ENCODE measurements around the gene ZDHHC24. TPM values are rescaled to one million over a fixed set of nuclear protein-coding genes. Genes with fewer than 3 reads are reported as not detected.

ZDHHC24 gene
- total RNA-seq, 1 donor from 2014 or later = 10.3 TPM

DNA sequence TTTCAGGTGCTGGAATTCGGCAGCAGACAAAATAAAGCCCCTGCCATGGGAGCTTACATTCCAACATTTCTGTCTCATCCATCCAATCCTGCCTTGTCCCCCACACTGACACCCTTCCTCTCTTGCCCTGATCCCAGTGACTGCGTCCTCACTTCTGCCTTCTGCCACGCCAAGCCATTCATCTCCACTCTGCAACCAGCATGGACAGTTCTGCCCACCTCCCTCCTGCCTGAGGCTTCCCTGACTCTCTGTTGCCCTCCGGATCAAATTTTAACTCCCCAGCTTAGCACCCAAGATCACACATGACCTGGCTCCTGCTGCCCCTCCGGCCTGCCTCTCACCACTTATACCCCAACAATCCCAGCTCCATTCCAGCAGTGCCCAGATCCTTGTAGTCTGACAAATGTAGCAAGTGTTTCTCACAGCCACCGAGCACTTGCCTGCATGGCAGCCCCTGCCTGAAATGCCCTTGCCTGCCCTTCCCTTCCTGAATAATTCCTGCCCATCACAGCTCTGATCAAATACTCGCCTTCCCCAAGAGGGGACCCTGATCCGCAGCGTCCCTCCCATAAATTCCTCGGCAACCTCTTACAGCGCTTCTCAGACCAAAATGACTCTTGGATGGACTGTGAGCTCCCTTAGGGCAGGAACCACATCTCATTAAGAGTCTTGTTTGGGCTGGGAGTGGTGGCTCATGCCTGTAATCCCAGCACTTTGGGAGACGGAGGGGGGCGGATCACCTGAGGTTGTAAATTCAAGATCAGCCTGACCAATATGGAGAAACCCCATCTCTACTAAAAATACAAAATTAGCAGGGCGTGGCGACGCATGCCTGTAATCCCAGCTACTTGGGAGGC is 3.2 kb upstream of the ZDHHC24 start:
- H3K9me3 Mint-ChIP-seq (ENCODE audit: unreplicated experiment) = no peaks in the 10 kb centered on the region
- no peak overlapping the region for H3K27ac Mint-ChIP-seq (ENCODE audit: unreplicated experiment)
- H3K27me3 Mint-ChIP-seq (ENCODE audit: unreplicated experiment) = peaks cover 4% of the 10 kb centered on the region
- DNase-seq (ENCODE audit: low spot score) = no peak
- H3K4me3 Mint-ChIP-seq (ENCODE audit: unreplicated experiment) = no peak overlapping the region
- H3K4me1 Mint-ChIP-seq (ENCODE audit: unreplicated experiment) = peaks cover 9% of the 10 kb centered on the region
- TF ChIP-seq, protein P1, sequence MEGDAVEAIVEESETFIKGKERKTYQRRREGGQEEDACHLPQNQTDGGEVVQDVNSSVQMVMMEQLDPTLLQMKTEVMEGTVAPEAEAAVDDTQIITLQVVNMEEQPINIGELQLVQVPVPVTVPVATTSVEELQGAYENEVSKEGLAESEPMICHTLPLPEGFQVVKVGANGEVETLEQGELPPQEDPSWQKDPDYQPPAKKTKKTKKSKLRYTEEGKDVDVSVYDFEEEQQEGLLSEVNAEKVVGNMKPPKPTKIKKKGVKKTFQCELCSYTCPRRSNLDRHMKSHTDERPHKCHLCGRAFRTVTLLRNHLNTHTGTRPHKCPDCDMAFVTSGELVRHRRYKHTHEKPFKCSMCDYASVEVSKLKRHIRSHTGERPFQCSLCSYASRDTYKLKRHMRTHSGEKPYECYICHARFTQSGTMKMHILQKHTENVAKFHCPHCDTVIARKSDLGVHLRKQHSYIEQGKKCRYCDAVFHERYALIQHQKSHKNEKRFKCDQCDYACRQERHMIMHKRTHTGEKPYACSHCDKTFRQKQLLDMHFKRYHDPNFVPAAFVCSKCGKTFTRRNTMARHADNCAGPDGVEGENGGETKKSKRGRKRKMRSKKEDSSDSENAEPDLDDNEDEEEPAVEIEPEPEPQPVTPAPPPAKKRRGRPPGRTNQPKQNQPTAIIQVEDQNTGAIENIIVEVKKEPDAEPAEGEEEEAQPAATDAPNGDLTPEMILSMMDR (IDR thresholded peaks at IDR 0.05; ENCODE audit: unreplicated experiment) = no peak
- H3K36me3 Mint-ChIP-seq (ENCODE audit: low read depth, unreplicated experiment) = peaks cover 3% of the 10 kb centered on the region

DNA sequence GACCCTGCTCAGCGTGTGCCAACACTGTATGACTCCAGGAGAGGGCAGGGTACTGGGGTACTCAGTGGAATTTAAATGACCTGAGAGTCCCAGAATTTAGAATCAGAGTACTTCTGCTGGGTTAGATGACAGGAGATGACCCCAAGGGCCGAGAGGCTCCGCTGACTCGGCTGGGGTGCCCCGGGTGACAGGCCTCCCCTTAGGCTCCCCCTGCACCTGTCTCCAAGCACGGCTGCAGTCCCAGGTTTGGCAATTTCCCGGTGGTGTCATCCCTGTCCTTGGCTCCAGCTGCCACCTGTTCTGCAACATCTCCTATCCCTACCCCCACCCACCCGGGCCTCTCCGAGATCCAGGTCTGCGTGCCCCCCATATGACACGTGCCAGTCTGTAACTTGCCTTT is 2.2 kb upstream of the ZDHHC24 start:
- DNase-seq (ENCODE audit: low spot score) = no peak
- Mint-ChIP-seq H3K9me3 (ENCODE audit: unreplicated experiment) (no peaks in the 10 kb centered on the region), H3K36me3 (ENCODE audit: low read depth, unreplicated experiment) (peaks cover 3% of the 10 kb centered on the region), H3K4me3 (ENCODE audit: unreplicated experiment) (no peak overlapping the region), H3K27ac (ENCODE audit: unreplicated experiment) (no peak overlapping the region), H3K4me1 (ENCODE audit: unreplicated experiment) (peaks cover 13% of the 10 kb centered on the region), H3K27me3 (ENCODE audit: unreplicated experiment) (peaks cover 9% of the 10 kb centered on the region)
- TF ChIP-seq, protein P1 (IDR thresholded peaks at IDR 0.05; ENCODE audit: unreplicated experiment) = no peak

DNA sequence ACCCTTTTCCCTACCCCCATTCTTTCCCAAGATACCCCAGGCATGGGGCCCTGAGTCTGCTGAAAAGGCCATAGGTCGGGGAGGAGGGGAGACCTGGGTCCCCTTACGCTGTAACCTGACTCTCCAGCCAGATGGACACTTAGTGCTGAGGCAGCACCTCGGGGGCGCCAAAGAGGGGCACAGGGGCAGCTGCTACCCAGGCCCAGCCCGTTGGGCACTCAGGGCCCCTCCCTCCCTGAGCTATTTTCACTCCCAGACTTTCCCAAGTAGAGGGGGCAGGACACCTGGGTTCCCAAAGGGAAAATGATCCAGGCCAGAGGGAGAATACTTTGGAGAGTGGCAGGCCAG is 1.8 kb upstream of the ZDHHC24 start:
- Mint-ChIP-seq H3K27me3 (ENCODE audit: unreplicated experiment) (peaks cover 12% of the 10 kb centered on the region), H3K27ac (ENCODE audit: unreplicated experiment) (no peak overlapping the region), H3K36me3 (ENCODE audit: low read depth, unreplicated experiment) (peaks cover 4% of the 10 kb centered on the region), H3K4me1 (ENCODE audit: unreplicated experiment) (peaks cover 16% of the 10 kb centered on the region), H3K9me3 (ENCODE audit: unreplicated experiment) (no peaks in the 10 kb centered on the region), H3K4me3 (ENCODE audit: unreplicated experiment) (no peak overlapping the region)
- DNase-seq (ENCODE audit: low spot score) = no peak
- TF ChIP-seq, protein P1 (IDR thresholded peaks at IDR 0.05; ENCODE audit: unreplicated experiment) = no peak

DNA sequence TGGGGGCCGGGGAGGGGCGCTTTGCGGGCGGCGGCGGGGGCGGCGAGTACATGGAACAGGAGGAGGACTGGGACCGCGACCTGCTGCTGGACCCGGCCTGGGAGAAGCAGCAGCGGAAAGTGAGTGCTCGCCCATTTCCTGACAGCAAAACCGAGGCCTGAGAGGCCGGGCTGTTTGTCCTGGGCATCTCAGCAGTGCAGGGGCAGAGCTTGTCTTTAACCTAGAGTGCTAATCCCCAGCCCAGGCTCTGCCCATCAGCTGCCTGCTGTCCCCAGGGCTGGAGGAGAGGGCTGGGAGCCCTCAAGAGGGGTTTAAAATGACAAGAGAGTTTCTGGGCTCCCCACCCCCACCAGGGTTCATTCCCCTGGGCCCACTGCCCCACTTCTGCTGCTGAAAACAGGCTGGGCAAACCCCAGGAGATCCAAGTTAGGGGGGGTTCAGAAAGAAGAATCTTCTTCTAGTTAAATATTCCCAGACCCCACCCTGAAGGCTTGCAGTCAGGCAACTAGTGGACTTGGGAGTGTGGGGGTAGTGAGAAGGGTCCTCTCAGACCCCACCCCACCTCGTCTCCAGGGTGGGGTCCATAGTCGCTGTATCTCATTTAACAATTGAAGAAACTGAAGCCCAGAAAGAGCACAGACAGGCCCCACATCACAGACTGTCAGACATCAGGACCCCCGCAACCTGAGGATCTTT is 1.3 kb upstream of the ZDHHC24 start:
- no peak for DNase-seq (ENCODE audit: low spot score)
- Mint-ChIP-seq H3K4me3 (ENCODE audit: unreplicated experiment) (no peak overlapping the region), H3K36me3 (ENCODE audit: low read depth, unreplicated experiment) (peaks cover 9% of the 10 kb centered on the region), H3K4me1 (ENCODE audit: unreplicated experiment) (peaks cover 19% of the 10 kb centered on the region), H3K27me3 (ENCODE audit: unreplicated experiment) (peaks cover 12% of the 10 kb centered on the region), H3K9me3 (ENCODE audit: unreplicated experiment) (no peaks in the 10 kb centered on the region), H3K27ac (ENCODE audit: unreplicated experiment) (no peak overlapping the region)
- TF ChIP-seq, protein P1 (IDR thresholded peaks at IDR 0.05; ENCODE audit: unreplicated experiment) = no peak

Data from endothelial cell (in vitro differentiated cells).